GM23338 (cell line): ENCODE results near the gene RPS19BP1.

ENCODE experiments used
- EZH2 ChIP-seq: fragments of 200-600 bp; sonication (generic); IDR thresholded peaks from one replicate; pipeline ENCODE4 v1.8.0; 2017; ENCODE audit warnings: antibody characterized with exemption, mild to moderate bottlenecking, low read depth; ENCODE audit not compliant: unreplicated experiment
- JUNB ChIP-seq: IDR thresholded peaks from one replicate; pipeline ENCODE4 v1.6.1; 2016; ENCODE audit warnings: antibody characterized with exemption; ENCODE audit not compliant: unreplicated experiment
- POLR2AphosphoS5 ChIP-seq: IDR thresholded peaks from 2 replicates; pipeline ENCODE4 v1.6.1; 2016; ENCODE audit warnings: antibody characterized with exemption, low read depth
- REST ChIP-seq: IDR thresholded peaks from one replicate; pipeline ENCODE4 v1.6.1; 2018; ENCODE audit warnings: antibody characterized with exemption; ENCODE audit not compliant: unreplicated experiment
- TF ChIP-seq, protein P1 (sequence below), 2 experiments: fragments of 200-600 bp in 1 of 2; sonication (generic) in 1 of 2; conservative IDR thresholded peaks; 2 replicates each; pipeline versions ENCODE4 v1.5.1 to v1.6.1; 2016 to 2017; ENCODE audit warnings: antibody characterized with exemption in 2 of 2, low read depth in 2 of 2, mild to moderate bottlenecking in 2 of 2, moderate library complexity in 1 of 2

- TF ChIP-seq REST = no peak
- TF ChIP-seq, protein P1, sequence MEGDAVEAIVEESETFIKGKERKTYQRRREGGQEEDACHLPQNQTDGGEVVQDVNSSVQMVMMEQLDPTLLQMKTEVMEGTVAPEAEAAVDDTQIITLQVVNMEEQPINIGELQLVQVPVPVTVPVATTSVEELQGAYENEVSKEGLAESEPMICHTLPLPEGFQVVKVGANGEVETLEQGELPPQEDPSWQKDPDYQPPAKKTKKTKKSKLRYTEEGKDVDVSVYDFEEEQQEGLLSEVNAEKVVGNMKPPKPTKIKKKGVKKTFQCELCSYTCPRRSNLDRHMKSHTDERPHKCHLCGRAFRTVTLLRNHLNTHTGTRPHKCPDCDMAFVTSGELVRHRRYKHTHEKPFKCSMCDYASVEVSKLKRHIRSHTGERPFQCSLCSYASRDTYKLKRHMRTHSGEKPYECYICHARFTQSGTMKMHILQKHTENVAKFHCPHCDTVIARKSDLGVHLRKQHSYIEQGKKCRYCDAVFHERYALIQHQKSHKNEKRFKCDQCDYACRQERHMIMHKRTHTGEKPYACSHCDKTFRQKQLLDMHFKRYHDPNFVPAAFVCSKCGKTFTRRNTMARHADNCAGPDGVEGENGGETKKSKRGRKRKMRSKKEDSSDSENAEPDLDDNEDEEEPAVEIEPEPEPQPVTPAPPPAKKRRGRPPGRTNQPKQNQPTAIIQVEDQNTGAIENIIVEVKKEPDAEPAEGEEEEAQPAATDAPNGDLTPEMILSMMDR (conservative IDR thresholded peaks at IDR 0.05; ENCODE audit: low read depth in 2 of 2) = peak; percentile 76 to 79
- TF ChIP-seq POLR2AphosphoS5 = no peak
- no peak for TF ChIP-seq EZH2
- TF ChIP-seq JUNB = no peak
Observed at GRCh38 chr22:39496131-39496838, 36.3 kb downstream of the RPS19BP1 start.
